ENCODE results near the gene IP6K2. TPM values are rescaled to one million over a fixed set of nuclear protein-coding genes. Genes with fewer than 3 reads are reported as not detected.
A peak's percentile ranks its signal among the peaks of the same experiment; 100 is the strongest.
"Not testable (repeated sequence)": the region's sequence is repeated elsewhere in the genome, so short reads cannot be mapped to it uniquely, and the experiment has no call there.

Gene IP6K2
- total RNA-seq, 2 experiments from 2014 or later = 52.7 to 57.8 TPM

GRCh38 chr3:48741226-48741625 is 24.2 kb upstream of the IP6K2 start:
- CTCF ChIA-PET = interaction anchor here (0.6 to 2.3 kb wide), 2 partner anchors 24 to 71 kb away, joined by 4 to 10 read pairs; partner anchors contain the start of gene IP6K2
- H3K36me3 Mint-ChIP-seq (ENCODE audit: low read depth); H3K9me3 Mint-ChIP-seq; H3K27me3 Mint-ChIP-seq; H3K4me3 Mint-ChIP-seq; DNase-seq; H3K4me1 Mint-ChIP-seq; POLR2A ChIA-PET; H3K27ac Mint-ChIP-seq: not testable (repeated sequence)

GRCh38 chr3:48739955-48740823 is 23.2 kb upstream of the IP6K2 start:
- Mint-ChIP-seq H3K4me3 (no peak overlapping the region), H3K36me3 (ENCODE audit: low read depth) (no peaks in the 10 kb centered on the region), H3K27ac (no peak overlapping the region), H3K27me3 (no peaks in the 10 kb centered on the region), H3K4me1 (no peaks in the 10 kb centered on the region), H3K9me3 (no peaks in the 10 kb centered on the region)
- DNase-seq = peak; percentile 57
- CTCF ChIA-PET = interaction anchor here (0.5 to 2.3 kb wide), 34 partner anchors 9 to 864 kb away, joined by 3 to 21 read pairs (median 4); partner anchors contain the start of genes IP6K2, SLC25A20 and SLC26A6
- POLR2A ChIA-PET = interaction anchor here (2.1 to 2.8 kb wide), 2 partner anchors 23 to 158 kb away, joined by 5 to 11 read pairs; partner anchors contain the start of genes IP6K2 and SLC25A20

GRCh38 chr3:48739617-48739954 is 22.6 kb upstream of the IP6K2 start:
- H3K4me1 Mint-ChIP-seq = no peaks in the 10 kb centered on the region
- no peaks in the 10 kb centered on the region for H3K27me3 Mint-ChIP-seq
- H3K27ac Mint-ChIP-seq = no peak overlapping the region
- no peaks in the 10 kb centered on the region for H3K36me3 Mint-ChIP-seq (ENCODE audit: low read depth)
- ChIA-PET CTCF (interaction anchor here (0.5 to 2.3 kb wide), 33 partner anchors 9 to 545 kb away, joined by 3 to 21 read pairs (median 4); partner anchors contain the start of genes IP6K2, SLC25A20 and SLC26A6), POLR2A (interaction anchor here (2.1 to 2.8 kb wide), 2 partner anchors 22 to 159 kb away, joined by 5 to 11 read pairs; partner anchors contain the start of genes IP6K2 and SLC25A20)
- no peaks in the 10 kb centered on the region for H3K9me3 Mint-ChIP-seq
- no peak overlapping the region for H3K4me3 Mint-ChIP-seq
- DNase-seq = no peak

DNA sequence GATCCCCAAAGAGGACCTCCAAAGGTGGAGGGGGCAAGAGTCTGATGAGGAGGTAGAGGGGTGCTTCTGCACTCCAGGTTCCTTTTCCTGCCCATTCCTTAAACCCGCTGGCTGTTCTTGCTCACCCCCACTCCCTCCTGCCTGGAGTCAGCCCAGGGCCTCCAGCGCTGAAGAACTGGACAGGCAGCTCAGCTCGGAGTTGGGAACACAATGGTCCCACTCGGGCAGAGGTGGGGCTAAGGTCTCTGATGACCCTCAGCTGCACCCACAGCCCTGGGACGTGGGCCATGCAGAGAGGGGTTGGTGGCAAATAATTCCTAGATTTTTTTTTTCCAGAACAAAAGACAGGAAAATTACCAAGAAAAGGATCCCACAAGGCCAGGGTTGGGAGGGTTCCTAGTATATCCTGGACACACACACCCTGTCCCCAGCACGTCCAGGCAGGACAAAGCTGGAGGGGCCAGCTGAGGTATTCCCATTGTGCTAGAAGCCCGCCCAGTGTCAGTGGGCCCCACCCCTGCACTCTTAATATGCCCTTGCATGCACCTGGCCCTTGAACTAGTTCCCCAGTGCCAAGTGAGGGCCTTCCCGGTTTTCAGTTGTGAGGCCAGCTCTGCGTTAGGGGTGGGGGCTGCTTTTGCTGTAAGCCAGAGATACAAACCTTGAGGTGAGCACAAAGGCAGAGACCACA is 22.1 kb upstream of the IP6K2 start:
- Mint-ChIP-seq H3K9me3 (no peaks in the 10 kb centered on the region), H3K4me3 (no peak overlapping the region)
- CTCF ChIA-PET = interaction anchor here (0.5 to 2.3 kb wide), 29 partner anchors 8 to 545 kb away, joined by 3 to 21 read pairs (median 4); partner anchors contain the start of genes IP6K2 and SLC26A6

GRCh38 chr3:48738144-48738536 is 21.1 kb upstream of the IP6K2 start:
- CTCF ChIA-PET = interaction anchor here (0.6 to 3.2 kb wide), 6 partner anchors 21 to 215 kb away, joined by 3 to 11 read pairs (median 4); partner anchors contain the start of genes IP6K2, PRKAR2A and SLC26A6
- H3K4me3 Mint-ChIP-seq = no peak overlapping the region

More for the DNA sequence above, 22.1 kb upstream of the IP6K2 start:
- POLR2A ChIA-PET = interaction anchor here (2.1 to 2.8 kb wide), 2 partner anchors 22 to 160 kb away, joined by 5 to 11 read pairs; partner anchors contain the start of genes IP6K2 and SLC25A20
- DNase-seq = no peak
- Mint-ChIP-seq H3K4me1 (no peaks in the 10 kb centered on the region), H3K27ac (no peak overlapping the region), H3K27me3 (no peaks in the 10 kb centered on the region), H3K36me3 (ENCODE audit: low read depth) (no peaks in the 10 kb centered on the region)

DNA sequence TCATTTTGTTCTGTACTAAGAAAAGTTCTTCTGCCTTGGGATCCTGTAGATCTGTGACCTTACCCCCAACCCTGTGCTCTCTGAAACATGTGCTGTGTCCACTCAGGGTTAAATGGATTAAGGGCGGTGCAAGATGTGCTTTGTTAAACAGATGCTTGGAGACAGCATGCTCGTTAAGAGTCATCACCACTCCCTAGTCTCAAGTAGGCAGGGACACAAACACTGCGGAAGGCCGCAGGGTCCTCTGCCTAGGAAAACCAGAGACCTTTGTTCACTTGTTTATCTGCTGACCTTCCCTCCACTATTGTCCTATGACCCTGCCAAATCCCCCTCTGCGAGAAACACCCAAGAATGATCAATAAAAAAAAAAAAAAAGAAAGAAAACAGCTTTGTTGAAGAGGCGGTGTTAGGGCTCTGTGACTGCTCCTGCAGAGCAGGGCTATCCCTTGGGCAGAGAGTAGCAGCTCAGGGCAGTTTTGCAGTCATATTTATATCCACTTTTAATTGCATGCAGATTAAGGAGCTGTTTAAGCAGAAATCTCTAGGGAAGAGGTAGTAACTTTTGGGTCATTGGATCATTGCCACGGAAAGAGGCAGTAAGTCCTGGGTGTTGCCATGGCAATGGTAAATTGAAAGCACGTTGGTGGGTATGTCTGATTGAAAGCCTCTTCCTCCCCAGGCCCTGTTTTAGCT is 18.2 kb upstream of the IP6K2 start:
- POLR2A ChIA-PET; H3K27ac Mint-ChIP-seq; H3K4me3 Mint-ChIP-seq; DNase-seq; H3K9me3 Mint-ChIP-seq; H3K27me3 Mint-ChIP-seq; H3K4me1 Mint-ChIP-seq; H3K36me3 Mint-ChIP-seq (ENCODE audit: low read depth): not testable (repeated sequence)
- CTCF ChIA-PET = interaction anchor here (1.9 to 3.2 kb wide), 2 partner anchors 18 to 253 kb away, joined by 5 to 11 read pairs; partner anchors contain the start of gene IP6K2

More at GRCh38 chr3:48738144-48738536, 21.1 kb upstream of the IP6K2 start:
- H3K9me3 Mint-ChIP-seq = no peaks in the 10 kb centered on the region
- no peaks in the 10 kb centered on the region for H3K36me3 Mint-ChIP-seq (ENCODE audit: low read depth)
- POLR2A ChIA-PET = interaction anchor here (1.2 to 2.8 kb wide), 2 partner anchors 21 to 160 kb away, joined by 3 to 11 read pairs; partner anchors contain the start of gene IP6K2
- H3K4me1 Mint-ChIP-seq = no peaks in the 10 kb centered on the region
- no peak overlapping the region for H3K27ac Mint-ChIP-seq
- no peak for DNase-seq
- H3K27me3 Mint-ChIP-seq = no peaks in the 10 kb centered on the region

DNA sequence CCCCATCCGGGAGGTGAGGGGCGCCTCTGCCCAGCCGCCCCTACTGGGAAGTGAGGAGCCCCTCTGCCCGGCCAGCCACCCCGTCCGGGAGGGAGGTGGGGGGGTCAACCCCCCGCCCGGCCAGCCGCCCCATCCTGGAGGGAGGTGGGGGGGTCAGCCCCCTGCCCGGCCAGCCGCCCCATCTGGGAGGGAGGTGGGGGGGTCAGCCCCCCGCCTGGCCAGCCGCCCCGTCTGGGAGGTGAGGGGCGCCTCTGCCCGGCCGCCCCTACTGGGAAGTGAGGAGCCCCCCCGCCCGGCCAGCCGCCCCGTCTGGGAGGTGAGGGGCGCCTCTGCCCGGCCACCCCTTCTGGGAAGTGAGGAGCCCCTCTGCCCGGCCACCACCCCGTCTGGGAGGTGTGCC is 17.5 kb upstream of the IP6K2 start:
- H3K36me3 Mint-ChIP-seq (ENCODE audit: low read depth); H3K9me3 Mint-ChIP-seq; H3K4me1 Mint-ChIP-seq; POLR2A ChIA-PET; DNase-seq; H3K4me3 Mint-ChIP-seq; CTCF ChIA-PET; H3K27ac Mint-ChIP-seq; H3K27me3 Mint-ChIP-seq: not testable (repeated sequence)

- POLR2A ChIA-PET = not testable (repeated sequence)
Observed at GRCh38 chr3:48733752-48734518, 16.9 kb upstream of the IP6K2 start.

DNA sequence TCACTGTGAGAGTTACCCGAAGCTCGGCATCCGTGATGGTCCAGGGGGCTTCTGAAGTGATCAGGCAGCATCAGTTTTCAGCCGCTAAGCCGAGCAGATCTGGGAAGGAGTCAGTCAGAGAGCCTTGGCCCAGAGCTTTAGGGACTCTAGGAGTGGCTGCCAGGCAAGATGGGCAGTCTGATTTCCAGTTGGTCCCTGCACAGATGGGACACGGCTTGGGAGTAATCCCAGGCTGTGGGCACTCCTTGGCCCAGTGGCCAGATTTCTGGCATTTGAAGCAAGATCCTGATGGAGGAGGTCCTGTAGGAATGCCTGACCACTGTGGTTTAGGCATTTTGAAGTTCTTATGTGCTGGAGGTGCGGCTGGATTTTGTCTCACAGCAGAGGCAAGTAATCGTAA is 10.5 kb upstream of the IP6K2 start:
- POLR2A ChIA-PET = interaction anchor here (1.4 kb wide), 1 partner anchor 10 kb away, joined by 4 read pairs; the partner anchor contains the start of gene IP6K2
- peaks cover 8% of the 10 kb centered on the region for H3K27me3 Mint-ChIP-seq
- H3K4me3 Mint-ChIP-seq = no peak overlapping the region
- no peak overlapping the region for H3K27ac Mint-ChIP-seq
- CTCF ChIA-PET = interaction anchor here (0.8 kb wide), 1 partner anchor 10 kb away, joined by 3 read pairs; the partner anchor contains the start of gene IP6K2
- H3K36me3 Mint-ChIP-seq (ENCODE audit: low read depth) = no peaks in the 10 kb centered on the region
- H3K4me1 Mint-ChIP-seq = no peaks in the 10 kb centered on the region
- H3K9me3 Mint-ChIP-seq = no peaks in the 10 kb centered on the region
- no peak for DNase-seq

More at GRCh38 chr3:48733752-48734518, 16.9 kb upstream of the IP6K2 start:
- H3K4me1 Mint-ChIP-seq; DNase-seq; H3K36me3 Mint-ChIP-seq (ENCODE audit: low read depth); H3K27ac Mint-ChIP-seq; H3K9me3 Mint-ChIP-seq; H3K27me3 Mint-ChIP-seq; H3K4me3 Mint-ChIP-seq; CTCF ChIA-PET: not testable (repeated sequence)

DNA sequence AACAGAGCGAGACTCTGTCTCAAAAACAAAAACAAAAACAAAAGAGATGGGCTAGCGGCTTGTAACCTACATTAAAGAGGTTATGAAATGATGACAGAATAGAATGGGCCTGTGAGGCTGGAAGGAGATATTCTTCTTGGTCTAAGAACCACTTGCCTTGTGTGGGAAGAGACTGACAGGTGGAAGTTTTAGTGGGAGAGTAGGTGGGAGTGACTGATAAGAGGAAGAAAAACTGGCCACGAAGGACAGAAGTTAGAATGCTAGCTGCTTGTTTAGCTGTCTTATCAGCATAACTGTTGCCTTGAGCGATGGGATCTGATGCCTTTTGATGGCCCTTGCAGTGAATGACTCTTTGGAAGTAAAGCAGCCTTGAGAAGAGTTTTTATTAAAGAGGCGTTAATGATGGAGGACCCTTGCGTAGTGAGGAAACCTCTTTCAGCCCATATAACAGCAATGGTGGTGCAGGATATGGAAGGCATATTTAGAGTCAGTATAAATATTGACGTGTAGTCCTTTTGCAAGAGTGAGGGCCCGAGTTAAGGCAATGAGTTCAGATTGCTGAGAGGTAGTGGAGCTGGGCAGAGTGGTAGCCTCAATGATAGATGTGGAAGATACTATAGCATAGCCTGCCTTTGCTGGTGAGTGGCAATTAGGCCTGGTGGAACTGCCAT is 8.3 kb upstream of the IP6K2 start:
- POLR2A ChIA-PET = interaction anchor here (1.3 kb wide), 1 partner anchor 8 kb away, joined by 4 read pairs; the partner anchor contains the start of gene IP6K2
- H3K36me3 Mint-ChIP-seq (ENCODE audit: low read depth); CTCF ChIA-PET; H3K4me1 Mint-ChIP-seq; H3K27ac Mint-ChIP-seq; H3K9me3 Mint-ChIP-seq; H3K4me3 Mint-ChIP-seq; DNase-seq: not testable (repeated sequence)
- peaks cover 10% of the 10 kb centered on the region for H3K27me3 Mint-ChIP-seq

- CTCF ChIA-PET = interaction anchor here (0.8 kb wide), 1 partner anchor 16 kb away, joined by 3 read pairs; no protein-coding TSS in a partner anchor
- POLR2A ChIA-PET = interaction anchor here (0.6 kb wide), 1 partner anchor 14 kb away, joined by 3 read pairs; no protein-coding TSS in a partner anchor
- H3K4me3 Mint-ChIP-seq = no peak overlapping the region
Observed at GRCh38 chr3:48723725-48724124, 6.7 kb upstream of the IP6K2 start.

More at GRCh38 chr3:48723725-48724124, 6.7 kb upstream of the IP6K2 start:
- no peak for DNase-seq
- H3K9me3 Mint-ChIP-seq = no peaks in the 10 kb centered on the region
- H3K4me1 Mint-ChIP-seq = no peaks in the 10 kb centered on the region
- H3K27ac Mint-ChIP-seq = no peak overlapping the region
- H3K27me3 Mint-ChIP-seq = peaks cover 20% of the 10 kb centered on the region
- no peaks in the 10 kb centered on the region for H3K36me3 Mint-ChIP-seq (ENCODE audit: low read depth)

All from activated CD4-positive, alpha-beta memory T cell treated with anti-CD3 and anti-CD28 coated beads, Interleukin-2, amount 10 ng/mL, durations not matched to agents 7 days and 5 days (primary cell).